Neural progenitor cell (in vitro differentiated cells): ENCODE data around the gene LTN1.

Source experiments
- CTCF ChIP-seq: fragments of 200-600 bp; sonication (generic); IDR thresholded peaks from 2 replicates; pipeline ENCODE4 v1.5.1; 2017; ENCODE audit warnings: antibody characterized with exemption, mild to moderate bottlenecking
- EZH2 ChIP-seq: fragments of 200-600 bp; sonication (generic); IDR thresholded peaks from 2 replicates; pipeline ENCODE4 v1.6.1; 2017; ENCODE audit warnings: antibody characterized with exemption, mild to moderate bottlenecking, moderate library complexity

- TF ChIP-seq EZH2: no peak
- no peak for TF ChIP-seq CTCF
Measured at GRCh38 chr21:28910280-28910887, 82.3 kb downstream of the LTN1 start.
